Suppressor macrophage (primary cell): ENCODE data around the gene SPEM1.
A peak's percentile ranks its signal among the peaks of the same experiment; 100 is the strongest.

Experiments used
- DNase-seq, 4 experiments: peaks; one replicate each; pipeline ENCODE4 v3.0.0-alpha.2; 2020 to 2022

The SPEM1 gene

GRCh38 chr17:7418472-7419152 lies 1.5 kb upstream of the SPEM1 start:
- DNase-seq: no peak

GRCh38 chr17:7421186-7421585 lies 1.1 kb downstream of the SPEM1 start:
- no peak for DNase-seq

GRCh38 chr17:7423679-7424078 lies 3.6 kb downstream of the SPEM1 start:
- no peak for DNase-seq

GRCh38 chr17:7425316-7425715 lies 5.2 kb downstream of the SPEM1 start, which contains the start of gene SPEM2:
Gene SPEM2, plus strand, starts transcription at chr17:7425616. Its CDS starts 73 bp downstream, at chr17:7425689.
- DNase-seq: no peak

- no peak for DNase-seq
Measured at GRCh38 chr17:7425756-7426155, 5.6 kb downstream of the SPEM1 start.

GRCh38 chr17:7426203-7426863 lies 6.2 kb downstream of the SPEM1 start:
- no peak for DNase-seq

- no peak for DNase-seq
Measured at GRCh38 chr17:7426896-7427489, 6.9 kb downstream of the SPEM1 start.

GRCh38 chr17:7427549-7427948 lies 7.4 kb downstream of the SPEM1 start:
- no peak for DNase-seq

- no peak for DNase-seq
Measured at GRCh38 chr17:7428557-7428956, 8.4 kb downstream of the SPEM1 start, which contains the start of gene SPEM3. Gene SPEM3, plus strand, starts transcription at chr17:7428857. Its CDS starts 46 bp downstream, at chr17:7428903.

- no peak for DNase-seq
Measured at GRCh38 chr17:7429722-7430121, 9.6 kb downstream of the SPEM1 start.

GRCh38 chr17:7431231-7431630 lies 11.1 kb downstream of the SPEM1 start:
- no peak for DNase-seq

GRCh38 chr17:7432296-7432695 lies 12.2 kb downstream of the SPEM1 start:
- no peak for DNase-seq

- peak; percentile 57 to 80 (median 68) for DNase-seq
Measured at GRCh38 chr17:7435676-7436555, 15.8 kb downstream of the SPEM1 start.

GRCh38 chr17:7436556-7437368 lies 16.6 kb downstream of the SPEM1 start:
- DNase-seq: peak; percentile 86 to 95 (median 90)

- no peak for DNase-seq
Measured at GRCh38 chr17:7437369-7437863, 17.3 kb downstream of the SPEM1 start.

- DNase-seq: peak; percentile 63 to 91 (median 78)
Measured at GRCh38 chr17:7437950-7438614, 18.0 kb downstream of the SPEM1 start.

- DNase-seq: no peak
Measured at GRCh38 chr17:7438656-7439460, 18.7 kb downstream of the SPEM1 start.

GRCh38 chr17:7439462-7440112 lies 19.5 kb downstream of the SPEM1 start, which contains the start of gene FGF11:
Gene FGF11, plus strand, starts transcription at chr17:7439512. Its CDS starts 109 bp downstream, at chr17:7439621.
- peak in 1 of 4 experiments; percentile 24 for DNase-seq

GRCh38 chr17:7440113-7440833 lies 20.1 kb downstream of the SPEM1 start:
- DNase-seq: peak; percentile 31 to 71 (median 56)
